ENCODE results near the gene CHSY1.
A peak's percentile ranks its signal among the peaks of the same experiment; 100 is the strongest.

The CHSY1 gene

GRCh38 chr15:101267320-101268104 is 15.7 kb upstream of the CHSY1 start:
- DNase-seq = no peak
- no peak for ATAC-seq

- DNase-seq (no peak), ATAC-seq (no peak)
These were observed 14.9 kb upstream of the CHSY1 start for GRCh38 chr15:101266787-101267186.

GRCh38 chr15:101266034-101266433 is 14.2 kb upstream of the CHSY1 start:
- DNase-seq = no peak
- ATAC-seq = no peak

- DNase-seq = no peak
- ATAC-seq = no peak
These were observed 13.2 kb upstream of the CHSY1 start for GRCh38 chr15:101264911-101265641.

- no peak for DNase-seq
- ATAC-seq = peak; percentile 40
These were observed 12.2 kb upstream of the CHSY1 start for GRCh38 chr15:101264011-101264410.

- no peak for DNase-seq
- no peak for ATAC-seq
These were observed 10.7 kb upstream of the CHSY1 start for GRCh38 chr15:101262551-101262950.

- peak; percentile 61 for DNase-seq
- ATAC-seq = peak; percentile 56
These were observed 6.6 kb upstream of the CHSY1 start for GRCh38 chr15:101258238-101259144.

- no peak for ATAC-seq
- DNase-seq = no peak
These were observed 4.9 kb upstream of the CHSY1 start for GRCh38 chr15:101256757-101257156.

GRCh38 chr15:101255615-101256241 is 3.9 kb upstream of the CHSY1 start:
- ATAC-seq = no peak
- DNase-seq = no peak

- ATAC-seq (no peak), DNase-seq (no peak)
These were observed 3.2 kb upstream of the CHSY1 start for GRCh38 chr15:101255051-101255395.

GRCh38 chr15:101254157-101255050 is 2.6 kb upstream of the CHSY1 start:
- no peak for ATAC-seq
- no peak for DNase-seq

GRCh38 chr15:101252836-101253235 is 988 bp upstream of the CHSY1 start:
- ATAC-seq (no peak), DNase-seq (no peak)

- ATAC-seq (peak; percentile 32), DNase-seq (peak; percentile 33)
These were observed 697 bp downstream of the CHSY1 start for GRCh38 chr15:101250873-101251829.

GRCh38 chr15:101250341-101250831 is 1.5 kb downstream of the CHSY1 start:
- DNase-seq = no peak
- no peak for ATAC-seq

GRCh38 chr15:101248274-101248673 is 3.6 kb downstream of the CHSY1 start:
- no peak for ATAC-seq
- DNase-seq = no peak

GRCh38 chr15:101246824-101247745 is 4.8 kb downstream of the CHSY1 start:
- ATAC-seq (peak; percentile 28), DNase-seq (no peak)

GRCh38 chr15:101246391-101246790 is 5.5 kb downstream of the CHSY1 start:
- DNase-seq (no peak), ATAC-seq (peak; percentile 24)

- ATAC-seq (no peak), DNase-seq (no peak)
These were observed 6.8 kb downstream of the CHSY1 start for GRCh38 chr15:101244889-101245668.

All from stimulated activated naive CD8-positive, alpha-beta T cell treated with anti-CD3 and anti-CD28 coated beads, Interleukin-15, Interleukin-2, amounts not matched to agents 100 U/mL and 50 U/mL, for 24 hours (primary cell).